ENCODE data around the gene COL16A1. TPM values are rescaled to one million over a fixed set of nuclear protein-coding genes. Genes with fewer than 3 reads are reported as not detected.

Gene COL16A1
- polyA plus RNA-seq, 1 of the 3 experiments (the other 2 are of a cell fraction) = 10.4 TPM

GRCh38 chr1:31620631-31621497 lies 83.0 kb downstream of the COL16A1 start:
- 88% methylated on average over 7 of the region's 20 CpGs for WGBS (ENCODE audit: low lambda C conversion rate)
- CTCF ChIA-PET = interaction anchor here (0.6 to 1.9 kb wide), 6 partner anchors 27 to 168 kb away, joined by 3 to 6 read pairs (median 4); no protein-coding TSS in a partner anchor
- H4K20me1 ChIP-seq (ENCODE audit: insufficient read depth) = no peaks in the 10 kb centered on the region
- no peaks in the 10 kb centered on the region for H3K9me2 ChIP-seq
- POLR2A ChIA-PET = no interaction called here
- H3F3A ChIP-seq (replicated peaks; ENCODE audit: insufficient read depth) = no peaks in the 10 kb centered on the region
- H3K4me2 ChIP-seq = no peak overlapping the region
- H3K79me2 ChIP-seq (ENCODE audit: insufficient read depth) = no peaks in the 10 kb centered on the region
- H3K9me3 ChIP-seq = no peaks in the 10 kb centered on the region
- no peak overlapping the region for H3K9ac ChIP-seq
- no peaks in the 10 kb centered on the region for H3K36me3 ChIP-seq (replicated peaks in 1 of 2; ENCODE audit: control insufficient read depth in 1 of 2, insufficient read depth in 2 of 2, low read length in 1 of 2)
- no peaks in the 10 kb centered on the region for H3K27me3 ChIP-seq (ENCODE audit: insufficient read depth)
- TF ChIP-seq SMC3 (IDR thresholded peaks at IDR 0.05; ENCODE audit: low read depth, low read length) = no peak
- H2AFZ ChIP-seq (ENCODE audit: low read depth) = no peak overlapping the region
- peaks cover 2 to 15% of the 10 kb centered on the region in 2 experiments; a peak in 2 of 4 replicates for H3K4me1 ChIP-seq (ENCODE audit: control insufficient read depth in 1 of 2, insufficient read depth in 2 of 2, low read depth in 1 of 2, low read length in 1 of 2)
- H3K4me3 ChIP-seq (ENCODE audit: low read depth in 2 of 2, low read length in 1 of 2) = no peak overlapping the region
- no peak for DNase-seq
- no peak overlapping the region for H3K27ac ChIP-seq (ENCODE audit: low read depth in 2 of 2, low read length in 1 of 2)

GRCh38 chr1:31618916-31619846 lies 84.6 kb downstream of the COL16A1 start:
- Histone ChIP-seq H4K20me1 (ENCODE audit: insufficient read depth) (no peaks in the 10 kb centered on the region), H3K4me2 (no peak overlapping the region), H3F3A (replicated peaks; ENCODE audit: insufficient read depth) (no peaks in the 10 kb centered on the region), H2AFZ (ENCODE audit: low read depth) (no peak overlapping the region), H3K4me1 (ENCODE audit: control insufficient read depth in 1 of 2, insufficient read depth in 2 of 2, low read depth in 1 of 2, low read length in 1 of 2) (peaks cover 0 to 21% of the 10 kb centered on the region in 2 experiments; a peak in 1 of 4 replicates), H3K79me2 (ENCODE audit: insufficient read depth) (no peaks in the 10 kb centered on the region), H3K9me2 (no peaks in the 10 kb centered on the region), H3K4me3 (ENCODE audit: low read depth in 2 of 2, low read length in 1 of 2) (no peak overlapping the region), H3K9me3 (no peaks in the 10 kb centered on the region), H3K36me3 (replicated peaks in 1 of 2; ENCODE audit: control insufficient read depth in 1 of 2, insufficient read depth in 2 of 2, low read length in 1 of 2) (no peaks in the 10 kb centered on the region), H3K27ac (ENCODE audit: low read depth in 2 of 2, low read length in 1 of 2) (no peak overlapping the region), H3K27me3 (ENCODE audit: insufficient read depth) (no peaks in the 10 kb centered on the region), H3K9ac (no peak overlapping the region)
- ChIA-PET POLR2A (no interaction called here), CTCF (interaction anchor here (0.6 to 4.2 kb wide), 35 partner anchors 9 to 315 kb away, joined by 3 to 56 read pairs (median 5); partner anchors contain the start of genes PEF1 and TINAGL1)
- no peak for DNase-seq
- TF ChIP-seq EP300 (IDR thresholded peaks at IDR 0.05; ENCODE audit: borderline replicate concordance in 1 of 2, low read depth in 1 of 2, low read length in 1 of 2) (no peak), GABPA (IDR thresholded peaks at IDR 0.05; ENCODE audit: low read depth) (no peak), ELF1 (IDR thresholded peaks at IDR 0.05) (no peak), CTCF (IDR thresholded peaks at IDR 0.05) (no peak), JUND (IDR thresholded peaks at IDR 0.05) (no peak), MAX (IDR thresholded peaks at IDR 0.05; ENCODE audit: low read depth) (no peak), MEF2A (IDR thresholded peaks at IDR 0.05; ENCODE audit: borderline replicate concordance, low read depth) (no peak)
- 88% methylated on average over 12 of the region's 23 CpGs for WGBS (ENCODE audit: low lambda C conversion rate)

Measured in SK-N-SH (cell line).